Fibroblast of skin of right quadriceps (primary cell): ENCODE results near the gene CLDN24.

Experiments
- DNase-seq: peaks from one replicate; pipeline ENCODE4 v3.0.0-alpha.2; 2013

Gene CLDN24

GRCh38 chr4:183320211-183321059 lies 1.8 kb downstream of the CLDN24 start, which contains the start of gene CLDN22:
Gene CLDN22 (minus strand): TSS chr4:183320276. CDS start chr4:183320218, 58 bp downstream.
- DNase-seq: no peak

GRCh38 chr4:183318656-183319055 lies 3.6 kb downstream of the CLDN24 start:
- no peak for DNase-seq

GRCh38 chr4:183314806-183315205 lies 7.4 kb downstream of the CLDN24 start:
- no peak for DNase-seq

- no peak for DNase-seq
These were observed 7.9 kb downstream of the CLDN24 start for GRCh38 chr4:183314336-183314735.

- no peak for DNase-seq
These were observed 9.4 kb downstream of the CLDN24 start for GRCh38 chr4:183312841-183313240.

- no peak for DNase-seq
These were observed 15.4 kb downstream of the CLDN24 start for GRCh38 chr4:183306811-183307210.

GRCh38 chr4:183304538-183304937 lies 17.7 kb downstream of the CLDN24 start:
- no peak for DNase-seq

GRCh38 chr4:183304067-183304466 lies 18.2 kb downstream of the CLDN24 start:
- no peak for DNase-seq

- no peak for DNase-seq
These were observed 18.9 kb downstream of the CLDN24 start for GRCh38 chr4:183303301-183303700.

GRCh38 chr4:183300655-183301054 lies 21.6 kb downstream of the CLDN24 start:
- no peak for DNase-seq

- peak; percentile 59 for DNase-seq
These were observed 22.2 kb downstream of the CLDN24 start for GRCh38 chr4:183300070-183300469.

- DNase-seq: no peak
These were observed 22.8 kb downstream of the CLDN24 start for GRCh38 chr4:183299464-183299863.

- no peak for DNase-seq
These were observed 24.6 kb downstream of the CLDN24 start for GRCh38 chr4:183297675-183298074.

- no peak for DNase-seq
These were observed 26.5 kb downstream of the CLDN24 start for GRCh38 chr4:183295711-183296110.

GRCh38 chr4:183291070-183291469 lies 31.2 kb downstream of the CLDN24 start:
- no peak for DNase-seq

GRCh38 chr4:183289688-183290087 lies 32.5 kb downstream of the CLDN24 start:
- DNase-seq: no peak

- no peak for DNase-seq
These were observed 33.3 kb downstream of the CLDN24 start for GRCh38 chr4:183288955-183289354.

GRCh38 chr4:183287677-183288076 lies 34.5 kb downstream of the CLDN24 start:
- DNase-seq: no peak

GRCh38 chr4:183287309-183287659 lies 34.9 kb downstream of the CLDN24 start:
- DNase-seq: no peak

- DNase-seq: no peak
These were observed 35.5 kb downstream of the CLDN24 start for GRCh38 chr4:183286590-183287308.

- DNase-seq: no peak
These were observed 36.3 kb downstream of the CLDN24 start for GRCh38 chr4:183285886-183286285.

GRCh38 chr4:183284965-183285364 lies 37.3 kb downstream of the CLDN24 start:
- DNase-seq: peak; percentile 92

- no peak for DNase-seq
These were observed 37.9 kb downstream of the CLDN24 start for GRCh38 chr4:183284258-183284785.

- no peak for DNase-seq
These were observed 46.1 kb downstream of the CLDN24 start for GRCh38 chr4:183276106-183276505.
